ENCODE results near the gene DLK2.
"Not testable (repeated sequence)": the region's sequence is repeated elsewhere in the genome, so short reads cannot be mapped to it uniquely, and the experiment has no call there.

Gene DLK2

DNA sequence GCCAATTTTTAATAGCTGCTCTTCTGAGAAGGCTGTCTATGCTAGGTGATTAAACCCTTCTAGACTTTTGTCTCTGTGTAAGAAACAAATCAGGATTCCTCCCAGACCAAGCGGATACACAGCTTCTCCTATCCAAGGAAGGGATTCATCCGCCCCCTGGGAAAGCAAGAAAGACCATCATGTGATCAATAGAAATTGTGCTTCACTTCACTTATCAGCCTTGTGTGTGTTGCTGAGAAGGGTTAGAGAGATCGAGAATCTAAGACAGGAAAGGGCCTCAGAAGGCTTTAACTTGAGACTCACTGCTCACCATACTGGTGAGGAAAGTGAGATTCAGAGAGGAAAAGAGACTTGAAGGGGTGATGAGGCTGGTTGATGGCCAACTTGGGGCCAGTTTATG is 26.5 kb downstream of the DLK2 start:
- H3K27ac ChIP-seq = no peak overlapping the region
- H3K36me3 ChIP-seq = peaks cover 23% of the 10 kb centered on the region
- TF ChIP-seq, protein P1, sequence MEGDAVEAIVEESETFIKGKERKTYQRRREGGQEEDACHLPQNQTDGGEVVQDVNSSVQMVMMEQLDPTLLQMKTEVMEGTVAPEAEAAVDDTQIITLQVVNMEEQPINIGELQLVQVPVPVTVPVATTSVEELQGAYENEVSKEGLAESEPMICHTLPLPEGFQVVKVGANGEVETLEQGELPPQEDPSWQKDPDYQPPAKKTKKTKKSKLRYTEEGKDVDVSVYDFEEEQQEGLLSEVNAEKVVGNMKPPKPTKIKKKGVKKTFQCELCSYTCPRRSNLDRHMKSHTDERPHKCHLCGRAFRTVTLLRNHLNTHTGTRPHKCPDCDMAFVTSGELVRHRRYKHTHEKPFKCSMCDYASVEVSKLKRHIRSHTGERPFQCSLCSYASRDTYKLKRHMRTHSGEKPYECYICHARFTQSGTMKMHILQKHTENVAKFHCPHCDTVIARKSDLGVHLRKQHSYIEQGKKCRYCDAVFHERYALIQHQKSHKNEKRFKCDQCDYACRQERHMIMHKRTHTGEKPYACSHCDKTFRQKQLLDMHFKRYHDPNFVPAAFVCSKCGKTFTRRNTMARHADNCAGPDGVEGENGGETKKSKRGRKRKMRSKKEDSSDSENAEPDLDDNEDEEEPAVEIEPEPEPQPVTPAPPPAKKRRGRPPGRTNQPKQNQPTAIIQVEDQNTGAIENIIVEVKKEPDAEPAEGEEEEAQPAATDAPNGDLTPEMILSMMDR (IDR thresholded peaks at IDR 0.05) = no peak
- no peaks in the 10 kb centered on the region for H3K9me3 ChIP-seq
- H3K27me3 ChIP-seq = peaks cover 3% of the 10 kb centered on the region
- peaks cover 20 to 25% of the 10 kb centered on the region in 2 experiments for H3K4me1 ChIP-seq (ENCODE audit: control insufficient read depth in 1 of 2, insufficient read depth in 1 of 2, low read depth in 1 of 2, low read length in 1 of 2)
- no peak overlapping the region for H3K4me3 ChIP-seq (ENCODE audit: low read depth in 1 of 2, low read length in 1 of 2)

DNA sequence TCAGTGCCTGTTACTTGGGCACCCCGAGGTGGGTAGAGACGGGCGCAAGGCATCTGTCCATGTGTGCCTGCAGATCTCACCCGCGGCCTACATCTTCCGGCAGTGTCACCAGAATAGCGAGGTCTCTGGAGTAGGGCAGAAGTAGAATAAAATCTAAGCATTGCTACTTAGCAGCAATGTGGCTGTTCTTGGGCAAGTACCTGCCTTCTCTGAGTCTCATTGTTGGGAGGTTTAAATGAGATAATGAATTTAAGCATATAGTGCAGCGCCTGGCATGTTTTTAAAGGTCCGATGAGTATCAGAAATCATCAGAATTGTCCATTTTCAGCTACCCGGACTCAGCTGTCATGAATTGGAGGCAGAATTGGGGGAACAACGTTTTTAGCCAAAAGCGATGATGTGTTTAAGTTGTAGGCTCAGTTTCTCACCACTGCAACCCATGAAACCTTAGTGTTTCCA is 27.2 kb downstream of the DLK2 start:
- Histone ChIP-seq H3K9me3 (no peaks in the 10 kb centered on the region), H3K4me1 (ENCODE audit: control insufficient read depth in 1 of 2, insufficient read depth in 1 of 2, low read depth in 1 of 2, low read length in 1 of 2) (peaks cover 20 to 25% of the 10 kb centered on the region in 2 experiments), H3K36me3 (peaks cover 16% of the 10 kb centered on the region), H3K27ac (peak overlapping the region; percentile 82), H3K4me3 (ENCODE audit: low read depth in 1 of 2, low read length in 1 of 2) (peak overlapping the region; percentile 77 to 82), H3K27me3 (peaks cover 9% of the 10 kb centered on the region)
- TF ChIP-seq, protein P1 (IDR thresholded peaks at IDR 0.05) = no peak

DNA sequence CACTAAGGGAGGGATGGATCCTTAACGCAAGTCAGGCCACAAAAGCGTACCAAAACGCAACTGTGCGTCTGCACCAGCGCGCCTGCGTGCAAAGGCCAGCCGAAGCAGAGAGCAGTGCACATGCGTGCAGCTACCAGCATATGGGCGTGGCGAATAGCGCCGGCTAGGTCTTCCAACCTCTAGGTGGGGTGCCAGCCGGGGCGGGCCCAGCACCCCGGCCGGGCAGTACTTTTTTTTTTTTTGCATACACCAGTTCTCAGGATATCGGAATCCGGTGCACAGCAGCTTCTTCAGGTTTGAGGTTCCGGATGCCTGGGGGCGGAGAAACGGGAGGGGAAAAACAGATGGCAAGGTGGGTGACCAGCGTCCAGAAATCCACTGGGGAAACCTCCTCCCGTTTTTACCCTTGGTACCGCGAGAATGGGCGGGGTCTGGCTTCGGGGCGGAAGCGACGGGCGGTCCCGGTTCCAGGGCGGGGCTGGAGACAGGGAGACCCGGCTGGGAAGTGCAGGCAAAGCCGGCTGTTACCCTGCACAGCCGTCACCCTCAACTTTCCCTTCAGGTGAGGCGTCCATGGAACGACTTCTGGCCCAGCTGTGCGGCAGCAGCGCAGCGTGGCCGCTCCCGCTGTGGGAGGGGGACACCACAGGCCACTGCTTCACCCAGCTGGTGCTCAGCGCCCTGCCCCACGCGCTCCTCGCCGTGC is 27.8 kb downstream of the DLK2 start, which contains the start of gene ABCC10:
TSS of gene ABCC10 (plus strand) at position 136 of the 706 bp plus-strand sequence. CDS start at position 574, 438 bp downstream.
- peak within 1 kb of the TSS; percentile 77 to 82 for H3K4me3 ChIP-seq (ENCODE audit: low read depth in 1 of 2, low read length in 1 of 2)

DNA sequence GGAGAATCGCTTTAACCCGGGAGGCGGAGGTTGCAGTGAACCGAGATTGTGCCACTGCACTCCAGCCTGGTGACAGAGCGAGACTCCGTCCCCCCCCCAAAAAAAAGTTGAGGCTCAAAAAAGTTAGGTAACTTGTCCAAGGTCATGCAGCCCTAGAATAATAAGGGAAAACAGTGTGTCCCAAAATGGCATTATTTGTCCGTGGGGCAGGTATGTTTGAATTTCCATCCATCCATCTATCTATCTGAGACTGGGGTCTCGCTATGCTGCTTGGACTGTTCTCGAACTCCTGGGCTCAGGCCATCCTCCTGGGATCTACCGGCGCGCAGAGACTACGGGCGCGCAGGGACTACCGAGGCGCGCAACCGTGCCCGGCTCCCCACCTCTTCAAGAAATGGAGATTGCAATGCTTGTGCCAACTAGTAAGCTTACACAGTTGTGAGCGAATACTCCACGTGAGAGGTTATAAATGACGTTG is 28.4 kb downstream of the DLK2 start:
- H3K27ac ChIP-seq = peak overlapping the region; percentile 82
- H3K27me3 ChIP-seq = peaks cover 21% of the 10 kb centered on the region
- H3K4me1 ChIP-seq (ENCODE audit: control insufficient read depth in 1 of 2, insufficient read depth in 1 of 2, low read depth in 1 of 2, low read length in 1 of 2) = peaks cover 20 to 25% of the 10 kb centered on the region in 2 experiments
- H3K9me3 ChIP-seq = no peaks in the 10 kb centered on the region
- peaks cover 4% of the 10 kb centered on the region for H3K36me3 ChIP-seq
- H3K4me3 ChIP-seq (ENCODE audit: low read depth in 1 of 2, low read length in 1 of 2) = peak overlapping the region; percentile 77 to 82
- TF ChIP-seq, protein P1 (IDR thresholded peaks at IDR 0.05) = no peak

More for the DNA sequence above, 27.8 kb downstream of the DLK2 start, which contains the start of gene ABCC10:
- TF ChIP-seq, protein P1 (IDR thresholded peaks at IDR 0.05) = peak; percentile 53
- Histone ChIP-seq H3K27me3 (peaks cover 15% of the 10 kb centered on the region), H3K27ac (peak within 1 kb of the TSS; percentile 82), H3K9me3 (no peaks in the 10 kb centered on the region), H3K4me1 (ENCODE audit: control insufficient read depth in 1 of 2, insufficient read depth in 1 of 2, low read depth in 1 of 2, low read length in 1 of 2) (peaks cover 20 to 25% of the 10 kb centered on the region in 2 experiments), H3K36me3 (peaks cover 10% of the 10 kb centered on the region)

DNA sequence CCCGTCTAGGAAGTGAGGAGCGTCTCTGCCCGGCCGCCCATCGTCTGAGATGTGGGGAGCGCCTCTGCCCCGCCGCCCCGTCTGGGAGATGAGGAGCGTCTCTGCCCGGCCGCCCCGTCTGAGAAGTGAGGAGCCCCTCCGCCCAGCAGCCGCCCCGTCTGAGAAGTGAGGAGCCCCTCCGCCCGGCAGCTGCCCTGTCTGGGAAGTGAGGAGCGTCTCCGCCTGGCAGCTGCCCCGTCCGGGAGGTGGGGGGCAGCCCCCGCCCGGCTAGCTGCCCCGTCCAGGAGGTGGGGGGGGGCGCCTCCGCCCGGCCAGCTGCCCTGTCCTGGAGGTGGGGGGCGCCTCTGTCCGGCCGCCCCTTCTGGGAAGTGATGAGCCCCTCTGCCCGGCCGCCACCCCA is 30.3 kb downstream of the DLK2 start:
- not testable (repeated sequence) for H3K9me3 ChIP-seq; H3K27ac ChIP-seq; H3K4me3 ChIP-seq (ENCODE audit: low read depth in 1 of 2, low read length in 1 of 2); H3K36me3 ChIP-seq
- Histone ChIP-seq H3K4me1 (ENCODE audit: control insufficient read depth in 1 of 2, insufficient read depth in 1 of 2, low read depth in 1 of 2, low read length in 1 of 2) (peaks cover 20 to 25% of the 10 kb centered on the region in 2 experiments), H3K27me3 (peaks cover 31% of the 10 kb centered on the region)

DNA sequence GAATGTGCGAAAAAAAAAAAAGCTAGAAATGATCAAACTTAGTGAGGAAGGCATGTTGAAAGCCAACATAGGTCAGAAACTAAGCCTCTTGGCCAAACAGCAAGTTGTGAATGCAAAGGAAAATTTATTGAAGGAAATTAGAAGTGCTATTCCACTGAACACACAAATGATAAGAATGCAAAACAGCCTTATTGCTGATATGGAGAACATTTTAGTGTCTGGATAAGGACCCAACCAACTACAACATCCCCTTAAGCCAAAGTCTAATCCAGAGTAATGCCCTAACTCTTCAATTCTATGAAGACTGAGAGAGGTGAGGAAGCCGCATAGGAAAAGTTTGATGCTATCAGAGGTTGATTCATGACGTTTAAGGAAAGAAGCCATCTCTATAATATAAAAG is 33.5 kb downstream of the DLK2 start:
- no peaks in the 10 kb centered on the region for H3K36me3 ChIP-seq
- H3K27ac ChIP-seq = no peak overlapping the region
- TF ChIP-seq, protein P1 (IDR thresholded peaks at IDR 0.05) = no peak
- no peaks in the 10 kb centered on the region for H3K9me3 ChIP-seq
- no peak overlapping the region for H3K4me3 ChIP-seq (ENCODE audit: low read depth in 1 of 2, low read length in 1 of 2)
- H3K27me3 ChIP-seq = peaks cover 61% of the 10 kb centered on the region
- peaks cover under 1 to 2% of the 10 kb centered on the region in 2 experiments for H3K4me1 ChIP-seq (ENCODE audit: control insufficient read depth in 1 of 2, insufficient read depth in 1 of 2, low read depth in 1 of 2, low read length in 1 of 2)
